Measurements from ENCODE around the gene ATP6V1E1. TPM values are rescaled to one million over a fixed set of nuclear protein-coding genes. Genes with fewer than 3 reads are reported as not detected.

The ATP6V1E1 gene
- total and polyA plus RNA-seq, 2 of the 13 experiments (the other 11 are each of a cell fraction or from before 2014, with no cell fraction given) = 69.3 to 90.9 TPM

DNA sequence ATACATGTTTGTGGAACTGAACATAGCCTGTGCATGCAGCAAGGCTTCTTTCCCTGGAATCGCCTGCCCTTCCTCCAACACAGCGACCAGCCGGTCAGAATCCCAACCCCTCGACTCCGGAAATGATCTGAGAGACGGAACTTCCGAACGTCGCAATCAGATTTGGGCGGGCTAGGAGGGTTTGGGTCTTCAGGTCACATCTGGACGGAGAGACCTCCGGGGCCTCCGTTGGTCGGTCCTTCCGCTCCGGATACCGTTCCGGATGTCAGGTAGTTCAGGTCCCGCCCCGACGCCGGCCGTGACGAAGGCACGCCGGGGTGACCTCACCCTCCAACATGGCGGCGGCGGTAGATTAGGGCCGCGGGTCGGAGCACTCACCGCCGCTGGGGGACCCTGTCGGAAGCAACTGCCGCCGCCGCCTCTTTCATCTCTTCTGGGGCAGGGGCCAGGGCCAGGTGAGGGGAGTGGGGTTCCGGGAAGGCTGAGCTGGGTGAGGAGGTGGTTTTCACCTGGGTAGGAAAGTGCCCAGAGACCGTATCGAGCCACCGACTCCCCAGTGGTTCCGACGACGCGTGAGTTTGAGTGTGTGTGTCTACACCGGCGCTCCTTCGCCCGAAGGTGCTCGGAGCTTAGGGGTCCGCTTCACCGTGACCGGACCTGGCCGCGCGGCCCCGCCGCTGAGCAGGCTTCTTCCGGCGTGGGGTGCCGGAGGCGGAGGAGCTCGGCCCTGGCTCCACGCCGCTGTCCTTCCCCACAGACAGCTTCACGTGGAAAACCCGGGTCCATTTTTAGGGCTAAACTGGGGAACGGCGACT is 10.1 kb upstream of the ATP6V1E1 start, which contains the start of gene BCL2L13 (continued):
- peak; percentile 68; the same call in 1 of the 2 replicates for TF ChIP-seq ZNF710 (CRISPR knock-in tag; IDR thresholded peaks at IDR 0.05; ENCODE audit: borderline replicate concordance)
- peak; percentile 43; the same call in 1 of the 2 replicates for TF ChIP-seq FOXA3 (CRISPR knock-in tag; IDR thresholded peaks at IDR 0.05)
- no peak; the same call in 1 of the 2 replicates for TF ChIP-seq SMYD3 (CRISPR knock-in tag; IDR thresholded peaks at IDR 0.05)
- TF ChIP-seq BCL3 (CRISPR knock-in tag; IDR thresholded peaks at IDR 0.05) = peak; percentile 56
- 0 out of 2 replicates have a peak, but pooled peaks have one; percentile 25 for TF ChIP-seq NKX3-1 (CRISPR knock-in tag; IDR thresholded peaks at IDR 0.05)
- TF ChIP-seq DR1 (CRISPR knock-in tag; IDR thresholded peaks at IDR 0.05) = peak; percentile 97
- TF ChIP-seq, protein P1, sequence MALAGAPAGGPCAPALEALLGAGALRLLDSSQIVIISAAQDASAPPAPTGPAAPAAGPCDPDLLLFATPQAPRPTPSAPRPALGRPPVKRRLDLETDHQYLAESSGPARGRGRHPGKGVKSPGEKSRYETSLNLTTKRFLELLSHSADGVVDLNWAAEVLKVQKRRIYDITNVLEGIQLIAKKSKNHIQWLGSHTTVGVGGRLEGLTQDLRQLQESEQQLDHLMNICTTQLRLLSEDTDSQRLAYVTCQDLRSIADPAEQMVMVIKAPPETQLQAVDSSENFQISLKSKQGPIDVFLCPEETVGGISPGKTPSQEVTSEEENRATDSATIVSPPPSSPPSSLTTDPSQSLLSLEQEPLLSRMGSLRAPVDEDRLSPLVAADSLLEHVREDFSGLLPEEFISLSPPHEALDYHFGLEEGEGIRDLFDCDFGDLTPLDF (CRISPR knock-in tag; IDR thresholded peaks at IDR 0.05) = peak; percentile 78
- TF ChIP-seq RARA (CRISPR knock-in tag; IDR thresholded peaks at IDR 0.05) = peak; percentile 30
- 0 out of 2 replicates have a peak, but pooled peaks have one; percentile 18 for TF ChIP-seq ZNF446 (CRISPR knock-in tag; IDR thresholded peaks at IDR 0.05)
- TF ChIP-seq ZMYM4 (CRISPR knock-in tag; IDR thresholded peaks at IDR 0.05) = peak; percentile 75
- TF ChIP-seq KLF6 (CRISPR knock-in tag; IDR thresholded peaks at IDR 0.05) = peak; percentile 29
- TF ChIP-seq ZBTB40 (IDR thresholded peaks at IDR 0.05) = no peak
- peak; percentile 48 for TF ChIP-seq ZBTB40 (CRISPR knock-in tag; IDR thresholded peaks at IDR 0.05)
- TF ChIP-seq ZNF724P (CRISPR knock-in tag; IDR thresholded peaks at IDR 0.05; ENCODE audit: borderline replicate concordance) = 0 out of 2 replicates have a peak, but pooled peaks have one; percentile 26
- TF ChIP-seq ZNF253 (CRISPR knock-in tag; IDR thresholded peaks at IDR 0.05; ENCODE audit: borderline replicate concordance) = 0 out of 2 replicates have a peak, but pooled peaks have one; percentile 66

Data from HepG2 (cell line).